GM12878 (cell line): ENCODE measurements around the gene HPS5. TPM values are rescaled to one million over a fixed set of nuclear protein-coding genes. Genes with fewer than 3 reads are reported as not detected.

Source experiments
- ATAC-seq: fragments of 200-7000 bp; cut with Tn5 transposase; 3 replicates; pipeline ENCODE4 v1.9.1; 2020; ENCODE audit warnings: mild to moderate bottlenecking, moderate library complexity
- BruUV-seq: library from RNA; stranded (reverse); fragments of 400-500 nt; replicated peaks from 2 replicates; lab custom pipeline; 2021; lab: Mats Ljungman, UMichigan
- CTCF ChIA-PET: fragments of 300-600 bp; sonication (Branson Sonifier 250); formaldehyde crosslinking; extraction: SDS; loops from one replicate; lab custom pipeline; 2021; ENCODE audit warnings: inconsistent platforms; lab: Yijun Ruan, JAX
- POLR2A ChIA-PET: fragments of 350-600 bp; formaldehyde crosslinking; extraction: SDS; loops from one replicate; lab custom pipeline; 2021; ENCODE audit warnings: inconsistent platforms; lab: Charles Lee
- RAD21 ChIA-PET: fragments of 300-600 bp; sonication (Branson Sonifier 250); formaldehyde crosslinking; loops from one replicate; lab custom pipeline; 2023; ENCODE audit warnings: antibody characterized with exemption; ENCODE audit not compliant: unreplicated experiment; lab: Charles Lee
- SMC1A ChIA-PET: fragments of 300-600 bp; sonication (Branson Sonifier 250); formaldehyde crosslinking; loops from one replicate; lab custom pipeline; 2023; ENCODE audit not compliant: unreplicated experiment, uncharacterized antibody; lab: Charles Lee
- DNase-seq: peaks from one replicate; pipeline ENCODE4 v3.0.0-alpha.2; 2011; ENCODE audit warnings: low read depth, low spot score
- FAIRE-seq: peaks from 3 replicates; lab custom pipeline; 2011; peaks lifted over from hg19 to GRCh38; lab: Jason Lieb, UNC
- H2AFZ ChIP-seq: 2 replicates; pipeline ENCODE4 v1.6.0; 2011; ENCODE audit warnings: low read depth, low read length, control low read depth; ENCODE audit not compliant: control insufficient read depth
- H3K27ac ChIP-seq: 2 replicates; pipeline ENCODE4 v1.5.1; 2011; ENCODE audit warnings: control low read depth; ENCODE audit not compliant: control insufficient read depth, insufficient read depth
- H3K27me3 ChIP-seq, 2 experiments: replicated peaks in 1 of 2; 2 replicates each; pipeline versions ENCODE4 v1.6.0 to v1.6.1; 2011; ENCODE audit warnings: low read length in 1 of 2; ENCODE audit not compliant: control insufficient read depth in 2 of 2, insufficient read depth in 2 of 2
- H3K36me3 ChIP-seq, 2 experiments: 2 replicates each; pipeline ENCODE4 v1.5.1; 2011; ENCODE audit warnings: low read length in 1 of 2; ENCODE audit not compliant: control insufficient read depth in 2 of 2, insufficient read depth in 2 of 2
- H3K4me1 ChIP-seq: 2 replicates; pipeline ENCODE4 v1.6.1; 2011; ENCODE audit warnings: mild to moderate bottlenecking, low read length, moderate library complexity, mixed read lengths; ENCODE audit not compliant: control insufficient read depth, insufficient read depth
- H3K4me2 ChIP-seq: 2 replicates; pipeline ENCODE4 v1.6.0; 2011; ENCODE audit warnings: control low read depth; ENCODE audit not compliant: control insufficient read depth, insufficient read depth
- H3K4me3 ChIP-seq: fragments of 200-600 bp; sonication (generic); 2 replicates; pipeline ENCODE4 v1.5.1; 2016
- H3K79me2 ChIP-seq: 2 replicates; pipeline ENCODE4 v1.6.0; 2011; ENCODE audit warnings: low read length; ENCODE audit not compliant: control insufficient read depth, insufficient read depth
- H3K9ac ChIP-seq: 2 replicates; pipeline ENCODE4 v1.8.0; 2011; ENCODE audit warnings: low read length, control low read depth, mixed read lengths; ENCODE audit not compliant: control insufficient read depth, insufficient read depth
- H3K9me3 ChIP-seq: replicated peaks from 3 replicates; pipeline ENCODE4 v1.5.1; 2011; ENCODE audit warnings: mild to moderate bottlenecking, low read length; ENCODE audit not compliant: control insufficient read depth, insufficient read depth
- H4K20me1 ChIP-seq: 2 replicates; pipeline ENCODE4 v1.6.0; 2011; ENCODE audit not compliant: control insufficient read depth, insufficient read depth
- ASH2L ChIP-seq: fragments of 300-600, 200-600 bp; sonication (generic); IDR thresholded peaks from 2 replicates; pipeline ENCODE4 v1.6.1; 2017; ENCODE audit warnings: low read depth, mild to moderate bottlenecking, borderline replicate concordance
- BACH1 ChIP-seq: fragments of 450-650 bp; IDR thresholded peaks from 2 replicates; pipeline ENCODE4 v1.6.1; 2017; ENCODE audit warnings: mild to moderate bottlenecking, borderline replicate concordance
- BMI1 ChIP-seq: fragments of 450-650 bp; IDR thresholded peaks from 2 replicates; pipeline ENCODE4 v1.6.1; 2016; ENCODE audit warnings: mild to moderate bottlenecking, moderate library complexity, borderline replicate concordance
- EED ChIP-seq: sonication (generic); IDR thresholded peaks from 2 replicates; pipeline ENCODE4 v1.6.1; 2016; ENCODE audit warnings: antibody characterized with exemption, low read depth
- ETV6 ChIP-seq, 2 experiments: fragments of 450-650 bp in 1 of 2; IDR thresholded peaks in 1 of 2; conservative IDR thresholded peaks in 1 of 2; 2 replicates each; pipeline ENCODE4 v1.6.1; 2014; ENCODE audit warnings: antibody characterized with exemption in 1 of 2, borderline replicate concordance in 1 of 2, low read depth in 1 of 2, mild to moderate bottlenecking in 1 of 2, moderate library complexity in 1 of 2
- HSF1 ChIP-seq: fragments of 150-350 bp; IDR thresholded peaks from 2 replicates; pipeline ENCODE4 v1.6.1; 2014; ENCODE audit warnings: mild to moderate bottlenecking, low read depth, low read length
- IKZF1 ChIP-seq: fragments of 450-650 bp; conservative IDR thresholded peaks from 2 replicates; pipeline ENCODE4 v1.6.1; 2017; ENCODE audit warnings: antibody characterized with exemption, mild to moderate bottlenecking
- IKZF2 ChIP-seq, 2 experiments: fragments of 450-650 bp; IDR thresholded peaks; 2 replicates each; pipeline ENCODE4 v1.6.1; 2017; ENCODE audit warnings: mild to moderate bottlenecking in 2 of 2, moderate library complexity in 2 of 2
- IRF4 ChIP-seq: IDR thresholded peaks from 2 replicates; pipeline ENCODE4 v1.6.1; 2011; ENCODE audit warnings: low read depth, low read length
- JUNB ChIP-seq: IDR thresholded peaks from 2 replicates; pipeline ENCODE4 v1.6.1; 2016; ENCODE audit warnings: antibody characterized with exemption, mild to moderate bottlenecking
- KAT2A ChIP-seq: conservative IDR thresholded peaks from 2 replicates; pipeline ENCODE4 v1.6.1; 2011; ENCODE audit warnings: low read depth, low read length; ENCODE audit not compliant: control insufficient read depth
- MLLT1 ChIP-seq: fragments of 450-650 bp; IDR thresholded peaks from 2 replicates; pipeline ENCODE4 v1.6.1; 2016; ENCODE audit warnings: mild to moderate bottlenecking
- MXI1 ChIP-seq: fragments of 150-350 bp; IDR thresholded peaks from 2 replicates; pipeline ENCODE4 v1.6.1; 2011; ENCODE audit warnings: low read depth, mild to moderate bottlenecking, inconsistent platforms, low read length, improper control_type of control experiment
- NFIC ChIP-seq: IDR thresholded peaks from 2 replicates; pipeline ENCODE4 v1.6.1; 2012; ENCODE audit warnings: low read depth, mild to moderate bottlenecking, inconsistent platforms, low read length, moderate library complexity
- PAX5 ChIP-seq: IDR thresholded peaks from 2 replicates; pipeline ENCODE4 v1.6.1; 2011; ENCODE audit warnings: low read depth, low read length, borderline replicate concordance
- RUNX3 ChIP-seq: IDR thresholded peaks from 2 replicates; pipeline ENCODE4 v1.6.1; 2012; ENCODE audit warnings: low read length, inconsistent platforms
- YY1 ChIP-seq: IDR thresholded peaks from 2 replicates; pipeline ENCODE4 v1.6.1; 2011; ENCODE audit warnings: low read depth, mild to moderate bottlenecking, low read length
- ZNF622 ChIP-seq: fragments of 450-650 bp; IDR thresholded peaks from 2 replicates; pipeline ENCODE4 v1.6.1; 2017; ENCODE audit warnings: mild to moderate bottlenecking, inconsistent platforms
- WGBS: methylation state at CpG from one replicate; pipeline ENCODE4 v1.1.6; 2016; ENCODE audit warnings: low lambda C conversion rate; ENCODE audit not compliant: insufficient replicate concordance, insufficient coverage; ENCODE audit errors: missing lambda C conversion rate; 5-methylcytosine and 5-hydroxymethylcytosine counted together
- in situ Hi-C: fragments of 300-500 bp; cut with MboI; formaldehyde crosslinking; loops from 9 replicates; pipeline ENCODE4 v1.14.3; 2018; ENCODE audit warnings: mixed read lengths
- intact Hi-C: fragments of 100-400 bp; cut with micrococcal nuclease; formaldehyde crosslinking; loops from one replicate; pipeline ENCODE4 v1.14.2; 2022; ENCODE audit not compliant: unreplicated experiment
- polyA plus RNA-seq, 11 experiments: library from polyadenylated mRNA; depleted of rRNA in 4 of 11; unstranded in 6 of 11; stranded (reverse) in 5 of 11; fragments of >200 nt; fragmentation: Nextera tagmentation in 4 of 11; fragmentation: Illumina TruSeq in 1 of 11; extraction: Ambion mirVana in 4 of 11; extraction: Trizol in 1 of 11; gene quantifications; 1 replicate in 1 of 11; 2 replicates in 10 of 11; pipeline versions ENCODE4 v1.2.1 to v1.2.3, GENCODE V29; 2011 to 2016; ENCODE audit warnings: inconsistent platforms in 2 of 11, missing spikeins in 2 of 11, low read depth in 1 of 11
- total RNA-seq, 4 experiments: library from RNA; depleted of rRNA in 3 of 4; stranded (reverse); fragments of >200 nt in 3 of 4; fragmentation: Illumina TruSeq in 1 of 4; extraction: Trizol in 1 of 4; gene quantifications; 2 replicates each; pipeline versions ENCODE4 v1.2.1 to v1.2.3, GENCODE V29; 2013 to 2021

Gene HPS5
- total and polyA plus RNA-seq, 10 of the 15 experiments (the other 5 are each of a cell fraction or from before 2014, with no cell fraction given) = 11.9 to 32.6 (median 23.5) TPM

GRCh38 chr11:18329196-18329870 lies 7.4 kb upstream of the HPS5 start:
- in situ Hi-C loops = no loop called here
- peak overlapping the region; percentile 71 for H3K27ac ChIP-seq
- ATAC-seq = peak; percentile 76
- POLR2A ChIA-PET = interaction anchor here (1.6 kb wide), 1 partner anchor 250 kb away, joined by 4 read pairs; no protein-coding TSS in a partner anchor
- RAD21 ChIA-PET = interaction anchor here (1.3 kb wide), 1 partner anchor 85 kb away, joined by 5 read pairs; no protein-coding TSS in a partner anchor
- H3K4me3 ChIP-seq = no peak overlapping the region
- H2AFZ ChIP-seq = peak overlapping the region; percentile 35
- 21% methylated on average over 5 of the region's 5 CpGs for WGBS
- CTCF ChIA-PET = no interaction called here
- H3K9ac ChIP-seq = peak overlapping the region; percentile 4; the same call in 1 of the 2 replicates
- BruUV-seq = no TSS peak
- no peak for DNase-seq
- intact Hi-C loops = loop anchor here (10.0 kb wide), 1 partner anchor 305 kb away; the partner anchor contains the start of gene SPTY2D1
- H3K79me2 ChIP-seq = peaks cover 73% of the 10 kb centered on the region
- H3K27me3 ChIP-seq = no peaks in the 10 kb centered on the region
- H3K4me1 ChIP-seq = peaks cover 31% of the 10 kb centered on the region
- peak overlapping the region; percentile 78 for H3K4me2 ChIP-seq
- peak; percentile 86 for TF ChIP-seq JUNB
- TF ChIP-seq ZNF622 = no peak
- TF ChIP-seq BACH1 = peak; percentile 60; the same call in 1 of the 2 replicates
- TF ChIP-seq BMI1 = no peak
- peak in 1 of 2 experiments; percentile 96; a peak in 2 of 4 replicates for TF ChIP-seq ETV6 (conservative IDR thresholded peaks at IDR 0.05 in 1 of 2, IDR thresholded peaks at IDR 0.05 in 1 of 2; ENCODE audit: borderline replicate concordance in 1 of 2, low read depth in 1 of 2)
- TF ChIP-seq NFIC = peak; percentile 71; the same call in 1 of the 2 replicates
- no peak for TF ChIP-seq ASH2L
- TF ChIP-seq HSF1 = no peak
- peak; percentile 55 for TF ChIP-seq IKZF1
- no peak for TF ChIP-seq MLLT1
- no peak for TF ChIP-seq MXI1
- peak; percentile 95 for TF ChIP-seq PAX5
- peak; percentile 53; the same call in 1 of the 2 replicates for TF ChIP-seq IRF4
- peak; percentile 49; the same call in 1 of the 2 replicates for TF ChIP-seq RUNX3
- TF ChIP-seq IKZF2 (IDR thresholded peaks at IDR 0.05) = peak; percentile 28 to 36; a peak in 2 of 4 replicates
- peak; percentile 83 for TF ChIP-seq EED
- no peak for TF ChIP-seq KAT2A
- peak; percentile 60 for TF ChIP-seq YY1
- TF ChIP-seq, all 136 proteins: peak for 11
- no peak for FAIRE-seq
- H4K20me1 ChIP-seq = no peaks in the 10 kb centered on the region
- peaks cover 0 to 8% of the 10 kb centered on the region in 2 experiments; a peak in 2 of 4 replicates for H3K36me3 ChIP-seq
- H3K9me3 ChIP-seq = no peaks in the 10 kb centered on the region
- SMC1A ChIA-PET = no interaction called here
